LNCAP (cell line): ENCODE results near the gene CAMSAP3.

ENCODE experiments used
- TF ChIP-seq, protein P1 (sequence below): fragments of 450-650 bp; IDR thresholded peaks from 2 replicates; pipeline ENCODE4 v1.5.1; 2017; ENCODE audit warnings: mild to moderate bottlenecking

CAMSAP3 gene

DNA sequence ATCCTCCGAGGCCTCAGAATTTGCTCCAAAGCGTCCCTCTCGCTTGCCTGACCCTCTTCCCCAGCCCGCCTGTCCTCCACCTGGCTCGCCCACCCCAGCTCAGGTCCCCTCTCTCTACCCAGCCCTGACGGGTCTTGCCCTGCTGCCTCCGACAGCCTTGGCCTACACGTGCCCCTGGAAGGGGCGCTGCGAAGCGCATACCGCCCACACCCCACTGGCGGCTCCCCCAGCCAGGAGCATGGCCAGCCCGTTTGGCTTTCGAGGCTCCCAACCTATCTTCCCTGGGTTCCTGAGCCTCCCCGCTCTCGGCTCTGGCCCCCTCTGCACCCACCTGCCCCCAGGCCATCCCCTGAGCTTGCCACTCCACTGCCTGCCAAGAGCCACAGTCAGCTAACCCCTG, 29.1 kb downstream of the CAMSAP3 start:
- TF ChIP-seq, protein P1, sequence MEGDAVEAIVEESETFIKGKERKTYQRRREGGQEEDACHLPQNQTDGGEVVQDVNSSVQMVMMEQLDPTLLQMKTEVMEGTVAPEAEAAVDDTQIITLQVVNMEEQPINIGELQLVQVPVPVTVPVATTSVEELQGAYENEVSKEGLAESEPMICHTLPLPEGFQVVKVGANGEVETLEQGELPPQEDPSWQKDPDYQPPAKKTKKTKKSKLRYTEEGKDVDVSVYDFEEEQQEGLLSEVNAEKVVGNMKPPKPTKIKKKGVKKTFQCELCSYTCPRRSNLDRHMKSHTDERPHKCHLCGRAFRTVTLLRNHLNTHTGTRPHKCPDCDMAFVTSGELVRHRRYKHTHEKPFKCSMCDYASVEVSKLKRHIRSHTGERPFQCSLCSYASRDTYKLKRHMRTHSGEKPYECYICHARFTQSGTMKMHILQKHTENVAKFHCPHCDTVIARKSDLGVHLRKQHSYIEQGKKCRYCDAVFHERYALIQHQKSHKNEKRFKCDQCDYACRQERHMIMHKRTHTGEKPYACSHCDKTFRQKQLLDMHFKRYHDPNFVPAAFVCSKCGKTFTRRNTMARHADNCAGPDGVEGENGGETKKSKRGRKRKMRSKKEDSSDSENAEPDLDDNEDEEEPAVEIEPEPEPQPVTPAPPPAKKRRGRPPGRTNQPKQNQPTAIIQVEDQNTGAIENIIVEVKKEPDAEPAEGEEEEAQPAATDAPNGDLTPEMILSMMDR, result no peak

DNA sequence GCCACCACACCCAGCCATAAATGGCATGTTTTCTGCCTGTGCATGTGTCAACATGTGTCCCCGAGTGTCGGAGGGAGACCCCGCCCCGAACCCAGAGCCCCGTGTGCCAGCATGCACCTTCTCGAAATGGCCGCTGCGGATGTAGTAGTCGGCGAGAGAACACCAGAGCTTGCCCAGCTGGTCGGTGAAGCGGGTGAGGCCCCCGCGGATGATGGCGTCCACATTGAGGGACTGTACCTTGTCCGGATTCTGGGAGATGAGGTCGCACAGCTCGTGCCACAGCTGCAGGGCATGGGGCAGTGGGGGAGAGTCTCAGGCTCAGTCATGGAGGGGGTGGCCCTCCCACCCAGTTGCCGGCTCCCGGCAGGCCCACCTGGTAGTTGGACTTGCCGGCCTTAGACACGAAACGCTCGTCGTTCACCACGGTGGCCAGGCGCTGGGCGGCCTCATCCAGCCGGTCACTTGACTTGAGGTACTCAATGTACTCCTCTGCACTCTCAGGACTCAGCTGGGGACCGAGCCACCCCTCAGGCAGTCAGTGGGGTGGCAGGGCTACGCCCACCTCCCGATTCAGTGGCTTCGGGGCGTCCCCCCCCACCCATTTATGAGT, 30.2 kb downstream of the CAMSAP3 start:
- TF ChIP-seq, protein P1, result no peak

DNA sequence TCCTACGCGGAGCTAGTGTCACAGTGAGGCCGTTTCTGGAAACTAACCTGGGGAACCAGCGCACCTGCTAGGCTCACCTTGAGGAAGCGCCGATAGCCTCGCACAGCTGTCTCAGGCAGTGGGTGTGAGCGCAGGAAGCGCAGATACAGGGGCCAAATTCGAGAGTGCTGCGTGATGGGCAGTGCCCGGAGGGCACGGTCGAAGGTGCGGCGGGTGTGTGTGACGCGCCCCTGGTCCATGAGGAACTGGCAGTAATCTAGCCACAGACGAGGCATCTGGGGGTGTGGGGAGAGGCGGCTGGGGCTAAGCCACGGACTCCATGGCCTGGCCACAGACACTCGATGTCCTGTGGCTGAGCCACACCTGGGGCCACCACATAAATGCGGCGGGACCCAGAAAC, 31.5 kb downstream of the CAMSAP3 start:
- TF ChIP-seq, protein P1, result no peak

DNA sequence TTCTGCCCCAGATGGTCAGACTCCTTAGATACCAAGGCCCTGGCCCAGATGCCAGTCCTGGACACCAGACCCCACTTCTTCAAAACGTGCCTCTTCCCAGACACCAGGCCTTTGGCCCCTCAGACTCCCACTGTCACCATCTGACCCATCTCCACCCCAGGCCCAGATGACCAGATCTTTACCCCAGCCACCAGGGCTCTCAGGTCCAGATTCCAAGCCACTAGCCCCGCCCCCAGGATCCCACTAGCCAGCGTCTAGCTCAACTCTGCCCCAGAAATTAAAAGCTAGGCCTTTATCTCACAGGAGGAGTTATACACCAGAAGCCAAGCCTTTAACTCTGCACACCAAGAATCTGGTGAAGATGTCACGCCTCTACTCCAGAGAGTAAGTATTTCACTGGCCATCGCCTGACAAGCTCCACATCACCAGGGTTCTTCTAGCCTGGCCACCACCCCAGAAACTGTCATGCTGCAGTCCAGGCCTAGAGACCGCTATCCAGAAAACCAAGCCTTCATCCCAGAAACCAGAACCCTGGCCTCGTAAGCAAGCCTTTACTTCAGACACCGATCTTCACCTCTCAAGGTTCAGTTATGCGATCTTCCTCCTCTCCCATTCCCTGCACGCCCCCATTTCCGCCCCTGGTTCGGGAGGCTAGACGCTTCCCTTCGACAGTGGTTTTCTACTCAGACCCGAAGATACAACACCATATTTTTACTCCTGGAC, 33.1 kb downstream of the CAMSAP3 start:
- TF ChIP-seq, protein P1, result no peak

DNA sequence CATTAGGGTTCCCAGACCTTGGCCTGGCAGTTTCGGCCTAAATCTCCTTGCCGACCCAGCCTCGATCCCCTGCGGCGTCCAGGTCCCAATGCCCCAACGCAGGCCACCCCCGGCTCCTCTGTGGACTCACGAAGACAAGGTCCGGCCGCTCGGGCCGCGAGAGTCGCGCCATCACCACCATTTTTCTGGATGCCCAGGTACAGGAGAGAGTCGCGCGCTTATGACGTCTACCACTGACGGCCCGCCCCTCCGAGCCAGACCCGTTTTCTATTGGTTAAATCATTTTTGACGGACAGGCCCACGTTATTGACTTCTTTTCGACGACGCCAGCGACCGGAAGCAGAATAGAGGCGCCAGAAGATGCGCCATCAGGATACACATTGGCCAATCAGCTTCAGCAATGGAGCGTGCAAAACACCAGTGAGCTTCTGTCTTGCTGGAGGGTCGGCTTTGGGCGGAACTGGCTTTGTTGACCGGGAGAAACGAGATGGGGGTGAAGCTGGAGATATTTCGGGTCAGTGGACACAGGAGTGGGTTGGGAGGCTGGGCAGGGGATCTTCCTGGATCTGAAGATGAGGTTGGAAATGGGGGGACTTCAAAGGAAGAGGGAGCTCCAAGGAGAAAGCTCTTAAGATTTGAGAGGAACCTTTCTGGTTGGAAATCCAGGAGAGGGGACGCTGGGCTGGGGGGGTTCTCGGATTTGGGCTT, 33.8 kb downstream of the CAMSAP3 start, which contains the start of the genes PET100 and XAB2:
TSS of gene PET100 (plus strand) at position 447 of the 708 bp plus-strand sequence. CDS start at position 488, 41 bp downstream.
TSS of gene XAB2 (minus strand) at position 199 of the 708 bp plus-strand sequence. CDS start at position 181, 18 bp downstream.
- TF ChIP-seq, protein P1, result no peak

DNA sequence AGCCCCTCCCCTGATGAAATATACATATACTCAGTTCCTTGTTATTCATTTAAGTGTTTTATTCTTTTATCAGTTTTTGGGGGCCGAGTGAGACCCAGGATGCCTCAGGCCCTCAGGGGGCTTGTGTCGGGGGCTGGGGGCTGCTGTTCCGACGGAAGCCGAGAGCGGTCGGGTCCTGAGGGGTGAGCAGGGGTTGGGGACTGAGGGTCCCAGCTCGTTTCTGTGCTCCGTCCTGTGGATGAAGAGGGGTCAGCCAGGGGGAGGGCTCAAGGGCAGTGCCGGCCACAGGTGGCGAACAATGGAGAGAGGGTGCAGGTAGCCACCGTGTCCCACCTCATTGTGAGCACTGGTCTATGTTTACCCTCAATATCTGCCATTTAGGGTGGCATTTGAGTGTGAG, 35.9 kb downstream of the CAMSAP3 start:
- TF ChIP-seq, protein P1, result no peak

DNA sequence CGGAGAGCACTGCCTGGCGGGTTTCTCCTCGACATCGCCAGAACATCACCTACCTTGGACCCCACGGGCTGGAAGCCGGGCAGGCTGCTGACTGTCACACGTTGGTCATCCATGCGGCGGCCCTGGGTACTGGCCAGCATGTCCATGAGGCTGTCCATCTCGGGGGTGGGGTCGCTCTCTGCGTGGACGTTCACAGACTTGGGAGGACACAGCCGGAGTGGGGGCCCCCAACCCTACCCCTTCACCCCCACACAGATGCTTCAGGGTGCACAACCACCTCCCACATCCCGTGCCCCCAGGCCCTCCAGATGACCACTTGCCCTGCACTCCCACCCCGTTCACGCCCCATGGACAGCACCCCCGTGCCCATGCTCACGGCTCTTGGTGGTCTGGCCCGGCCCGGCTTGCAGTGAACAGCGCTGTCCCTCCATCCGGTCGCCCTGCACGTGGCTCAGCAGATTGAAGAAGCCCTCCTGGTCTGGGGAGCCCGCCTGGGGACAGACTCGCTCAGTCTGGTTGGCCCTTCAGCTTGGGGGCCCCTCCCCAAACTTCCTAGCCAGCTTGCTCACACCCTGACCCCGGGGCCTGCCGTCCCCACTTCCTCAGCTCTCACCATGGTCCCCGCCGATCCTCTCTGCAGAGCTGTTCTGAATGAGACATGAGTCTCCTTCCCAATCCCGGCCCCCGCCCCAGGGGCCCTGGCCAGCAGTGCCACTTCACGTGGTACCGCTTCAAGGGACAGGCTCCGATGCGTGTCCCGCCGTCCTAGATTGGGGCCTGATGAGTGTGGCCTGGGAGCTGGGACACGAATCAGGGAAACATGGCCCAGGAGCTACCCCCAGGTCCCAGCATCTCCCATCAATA, 36.9 kb downstream of the CAMSAP3 start:
- TF ChIP-seq, protein P1, result no peak
